ENCODE measurements around the gene MOBP.

DNA sequence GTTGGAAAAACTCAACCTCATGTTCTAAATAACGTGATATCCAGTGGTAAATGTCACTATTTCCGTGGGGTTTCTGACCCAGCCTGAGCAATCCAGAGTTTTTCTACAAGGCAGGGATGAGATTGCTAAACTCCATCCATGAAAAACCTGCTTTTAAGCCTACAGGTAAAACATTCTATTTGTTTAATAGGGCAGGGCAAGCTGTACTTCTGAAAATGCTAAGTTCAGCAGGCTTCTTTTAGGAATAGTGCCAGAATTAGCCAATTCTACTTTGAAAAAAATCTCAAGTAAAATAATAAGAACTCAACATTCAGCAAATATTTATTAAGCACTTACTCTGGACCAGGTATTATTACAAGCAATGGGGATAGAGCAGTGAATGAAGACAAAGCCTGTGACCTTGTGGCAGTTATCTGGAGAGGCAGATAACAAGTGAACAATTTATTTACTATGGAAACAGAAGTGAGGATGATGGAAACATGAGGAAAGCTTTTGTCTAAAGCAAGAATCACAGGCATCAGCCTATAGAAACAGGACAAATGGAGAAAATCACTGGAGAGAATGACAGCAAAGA, 47.7 kb upstream of the MOBP start:
- TF ChIP-seq, protein P1, sequence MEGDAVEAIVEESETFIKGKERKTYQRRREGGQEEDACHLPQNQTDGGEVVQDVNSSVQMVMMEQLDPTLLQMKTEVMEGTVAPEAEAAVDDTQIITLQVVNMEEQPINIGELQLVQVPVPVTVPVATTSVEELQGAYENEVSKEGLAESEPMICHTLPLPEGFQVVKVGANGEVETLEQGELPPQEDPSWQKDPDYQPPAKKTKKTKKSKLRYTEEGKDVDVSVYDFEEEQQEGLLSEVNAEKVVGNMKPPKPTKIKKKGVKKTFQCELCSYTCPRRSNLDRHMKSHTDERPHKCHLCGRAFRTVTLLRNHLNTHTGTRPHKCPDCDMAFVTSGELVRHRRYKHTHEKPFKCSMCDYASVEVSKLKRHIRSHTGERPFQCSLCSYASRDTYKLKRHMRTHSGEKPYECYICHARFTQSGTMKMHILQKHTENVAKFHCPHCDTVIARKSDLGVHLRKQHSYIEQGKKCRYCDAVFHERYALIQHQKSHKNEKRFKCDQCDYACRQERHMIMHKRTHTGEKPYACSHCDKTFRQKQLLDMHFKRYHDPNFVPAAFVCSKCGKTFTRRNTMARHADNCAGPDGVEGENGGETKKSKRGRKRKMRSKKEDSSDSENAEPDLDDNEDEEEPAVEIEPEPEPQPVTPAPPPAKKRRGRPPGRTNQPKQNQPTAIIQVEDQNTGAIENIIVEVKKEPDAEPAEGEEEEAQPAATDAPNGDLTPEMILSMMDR (IDR thresholded peaks at IDR 0.05) = no peak
- TF ChIP-seq POLR2A (IDR thresholded peaks at IDR 0.05) = no peak

Measured in heart left ventricle (tissue), 13 donors.